ENCODE measurements around the gene C16orf54. TPM values are rescaled to one million over a fixed set of nuclear protein-coding genes. Genes with fewer than 3 reads are reported as not detected.
"Not testable (repeated sequence)": the region's sequence is repeated elsewhere in the genome, so short reads cannot be mapped to it uniquely, and the experiment has no call there.

Gene C16orf54
- total RNA-seq, 1 experiment from 2014 or later: 0.15 TPM

DNA sequence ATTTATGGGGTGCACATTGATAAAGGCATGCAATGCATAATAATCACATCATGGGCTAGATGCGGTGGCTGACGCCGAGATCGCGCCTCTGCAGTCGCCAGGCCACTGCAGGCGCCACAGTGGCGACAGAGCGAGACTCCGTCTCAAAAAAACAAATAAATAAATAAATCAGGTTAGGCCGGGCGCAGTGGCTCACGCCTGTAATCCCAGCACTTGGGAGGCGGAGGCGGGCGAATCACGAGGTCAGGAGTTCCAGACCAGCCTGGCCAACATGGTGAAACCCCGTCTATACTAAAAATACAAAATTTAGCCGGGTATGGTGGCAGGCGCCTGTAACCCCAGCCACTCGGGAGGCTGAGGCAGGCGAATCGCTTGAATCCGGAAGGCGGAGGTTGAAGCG is 53.2 kb downstream of the C16orf54 start:
- H3K4me2 ChIP-seq (ENCODE audit: low read length); H4K20me1 ChIP-seq (ENCODE audit: insufficient read depth); H2AFZ ChIP-seq (ENCODE audit: low read depth, low read length, poor library complexity, severe bottlenecking); POLR2A ChIA-PET; DNase-seq (ENCODE audit: low read depth, low spot score); H3K4me3 ChIP-seq (replicated peaks in 1 of 2; ENCODE audit: low read depth in 1 of 2, low read length in 2 of 2); H3K27ac ChIP-seq (ENCODE audit: low read depth, low read length); BruUV-seq (replicated peaks); H3K9me2 ChIP-seq (ENCODE audit: insufficient read depth); H3K9ac ChIP-seq (ENCODE audit: low read length); H3K9me3 ChIP-seq (ENCODE audit: control insufficient read depth in 1 of 2, insufficient read depth in 1 of 2, low read depth in 1 of 2, low read length in 2 of 2); H3K4me1 ChIP-seq (ENCODE audit: control insufficient read depth in 1 of 2, insufficient read depth in 2 of 2, low read length in 2 of 2); H3K36me3 ChIP-seq (ENCODE audit: control insufficient read depth in 1 of 2, insufficient read depth in 2 of 2, low read length in 2 of 2); ATAC-seq; H3K79me2 ChIP-seq (ENCODE audit: insufficient read depth, low read length); RAD21 ChIA-PET (ENCODE audit: low non-redundant PET in 1 of 2, low total read pairs in 2 of 2, uncharacterized antibody in 2 of 2, unreplicated experiment in 2 of 2); H3K27me3 ChIP-seq (ENCODE audit: insufficient read depth, low read length): not testable (repeated sequence)
- intact Hi-C loops (cut with micrococcal nuclease): loop anchor here (2.0 kb wide), 1 partner anchor 340 kb away; no protein-coding TSS in a partner anchor
- CTCF ChIA-PET: interaction anchor here (2.0 kb wide), 1 partner anchor 8 kb away, joined by 19 read pairs; no protein-coding TSS in a partner anchor

Other genes with a start within 250 kb of the C16orf54 start
- gene NPIPB12, start 239.6 kb downstream of the C16orf54 start, total RNA-seq (2021; ENCODE audit: unreplicated experiment): 41.0 TPM
- 0.47 TPM for gene SPN, start 82.7 kb downstream of the C16orf54 start, total RNA-seq (2021; ENCODE audit: unreplicated experiment)
- gene QPRT, start 66.8 kb downstream of the C16orf54 start, total RNA-seq (2021; ENCODE audit: unreplicated experiment): 0.52 TPM
- 0.07 TPM for gene ZG16, start 32.3 kb upstream of the C16orf54 start, total RNA-seq (2021; ENCODE audit: unreplicated experiment)
- gene KIF22, start 44.8 kb upstream of the C16orf54 start, total RNA-seq (2021; ENCODE audit: unreplicated experiment): 155 TPM
- gene MAZ, start 60.5 kb upstream of the C16orf54 start, total RNA-seq (2021; ENCODE audit: unreplicated experiment): 256 TPM
- gene PRRT2, start 66.2 kb upstream of the C16orf54 start, total RNA-seq (2021; ENCODE audit: unreplicated experiment): 4.0 TPM
- 28.9 TPM for gene PAGR1, start 70.2 kb upstream of the C16orf54 start, total RNA-seq (2021; ENCODE audit: unreplicated experiment)
- gene MVP, start 74.5 kb upstream of the C16orf54 start, total RNA-seq (2021; ENCODE audit: unreplicated experiment): 75.1 TPM
- 58.3 TPM for gene CDIPT, start 117.2 kb upstream of the C16orf54 start, total RNA-seq (2021; ENCODE audit: unreplicated experiment)
- 49.3 TPM for gene SEZ6L2, start 153.6 kb upstream of the C16orf54 start, total RNA-seq (2021; ENCODE audit: unreplicated experiment)
- gene ASPHD1, start 154.5 kb upstream of the C16orf54 start, total RNA-seq (2021; ENCODE audit: unreplicated experiment): 18.4 TPM
- gene KCTD13, start 180.2 kb upstream of the C16orf54 start, total RNA-seq (2021; ENCODE audit: unreplicated experiment): 40.7 TPM
- gene TMEM219, start 216.1 kb upstream of the C16orf54 start, total RNA-seq (2021; ENCODE audit: unreplicated experiment): 75.5 TPM
- 56.7 TPM for gene TAOK2, start 227.9 kb upstream of the C16orf54 start, total RNA-seq (2021; ENCODE audit: unreplicated experiment)
- gene HIRIP3, start 249.6 kb upstream of the C16orf54 start, total RNA-seq (2021; ENCODE audit: unreplicated experiment): 21.8 TPM